Hepatic stellate cell (primary cell): ENCODE measurements around the gene SFT2D1.
A peak's percentile ranks its signal among the peaks of the same experiment; 100 is the strongest.

Source experiments
- DNase-seq: peaks from one replicate; pipeline ENCODE4 v3.0.0; 2011; ENCODE audit warnings: low spot score

Gene SFT2D1

DNA sequence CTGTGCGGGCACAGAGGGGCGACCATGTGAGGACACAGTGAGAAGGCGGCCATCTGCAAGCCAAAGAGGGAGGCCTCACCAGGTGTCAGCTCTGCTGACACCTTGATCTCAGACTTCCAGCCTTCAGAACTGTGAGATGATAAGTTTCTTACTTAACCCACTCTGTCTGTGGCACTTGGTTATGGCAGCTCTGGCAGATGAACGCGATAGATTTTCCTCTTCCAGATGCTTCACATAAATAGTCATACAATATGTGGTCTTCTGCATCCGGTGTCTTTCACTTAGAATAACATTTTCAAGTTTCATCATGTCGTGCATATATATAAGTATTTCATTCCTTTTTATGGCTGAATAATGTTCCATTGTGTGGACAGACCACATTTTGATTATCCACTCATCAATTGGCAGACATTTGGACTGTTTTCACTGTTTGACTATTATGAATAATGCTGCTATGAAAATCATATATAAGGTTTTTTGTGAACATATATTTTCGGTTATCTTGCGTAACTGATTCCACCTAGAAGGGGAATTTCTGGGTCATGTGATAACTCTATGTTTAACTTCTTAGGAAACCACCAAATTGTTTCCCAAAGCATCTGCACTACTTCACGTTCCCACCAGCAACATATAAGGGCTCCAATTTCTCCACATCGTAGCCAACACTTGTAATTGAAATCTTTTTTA, 64.3 kb downstream of the SFT2D1 start:
- no peak for DNase-seq

GRCh38 chr6:166277018-166277417, 65.3 kb downstream of the SFT2D1 start:
- peak; percentile 35 for DNase-seq

DNA sequence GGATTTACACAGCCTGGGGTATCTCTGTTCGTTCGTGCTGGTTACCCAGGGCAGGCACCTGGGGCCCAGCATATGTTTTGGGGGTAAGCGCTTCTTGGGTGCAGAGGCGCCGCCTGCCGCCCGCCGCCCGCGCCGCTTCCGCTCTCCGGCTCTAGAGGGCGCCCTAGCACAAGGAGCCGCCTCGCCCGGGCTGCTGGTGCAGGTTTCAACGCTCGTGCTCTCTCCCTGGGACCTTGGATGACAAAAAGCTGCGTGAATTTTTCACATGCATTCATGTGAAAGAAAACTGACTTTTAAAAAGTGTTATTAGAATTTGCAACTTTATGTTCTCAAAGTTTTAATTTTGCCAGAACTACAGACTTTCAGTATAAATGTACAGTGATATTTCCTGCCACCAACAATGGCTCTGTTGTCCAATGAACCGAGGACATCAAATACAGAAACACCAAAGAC, 66.6 kb downstream of the SFT2D1 start:
- DNase-seq, result peak; percentile 73

DNA sequence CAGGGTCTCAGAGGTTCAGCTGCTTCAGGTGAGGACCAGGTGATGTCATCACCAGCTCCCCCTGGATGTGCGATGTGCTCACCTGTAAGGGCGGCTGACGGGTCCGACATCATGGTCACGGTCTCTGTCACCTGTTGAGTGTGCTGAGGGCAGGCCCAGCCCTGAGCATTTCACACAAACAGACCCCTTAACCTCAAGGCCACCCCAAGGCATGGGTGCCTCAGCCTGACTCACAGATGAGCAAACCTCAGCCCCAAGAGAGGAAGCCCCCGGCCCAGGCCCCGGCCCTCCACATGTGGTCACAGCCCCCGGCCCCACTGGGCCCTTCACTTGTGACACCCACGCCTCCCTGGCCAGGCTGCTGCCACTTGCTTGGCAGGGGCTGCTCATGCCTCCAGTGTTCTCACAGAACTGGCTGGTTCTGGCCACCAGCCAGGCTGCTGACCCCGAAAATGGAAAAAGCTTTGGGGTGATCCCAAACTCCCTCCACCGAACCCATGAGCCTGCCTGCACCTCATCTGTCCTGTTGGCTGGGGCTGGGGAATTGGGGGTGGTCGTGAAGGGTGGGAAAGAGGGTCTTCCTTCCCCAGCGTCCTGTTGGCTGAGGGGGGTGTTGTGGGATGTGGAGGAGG, 67.5 kb downstream of the SFT2D1 start:
- no peak for DNase-seq

GRCh38 chr6:166274163-166274562, 68.2 kb downstream of the SFT2D1 start:
- no peak for DNase-seq

DNA sequence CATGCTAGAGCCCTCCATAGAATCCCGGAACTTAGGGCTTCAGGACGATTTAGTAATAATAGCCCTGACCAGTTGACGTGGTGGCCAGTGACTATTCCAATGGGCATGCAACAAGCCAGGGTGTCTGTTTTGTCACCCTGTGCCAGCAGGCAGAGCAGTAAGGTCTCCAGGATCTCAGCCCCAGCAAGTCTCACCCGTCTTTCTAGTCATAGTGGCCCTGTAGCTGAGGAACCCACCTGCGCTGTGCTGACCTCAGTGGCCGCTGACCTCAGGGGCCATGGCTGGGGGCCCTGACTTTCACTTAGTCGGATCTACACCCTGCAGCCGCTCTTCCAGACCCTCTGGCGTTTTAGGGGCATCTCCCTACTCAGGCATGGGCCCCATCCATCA, 71.0 kb downstream of the SFT2D1 start:
- DNase-seq, result no peak

GRCh38 chr6:166270706-166271375, 71.5 kb downstream of the SFT2D1 start:
- DNase-seq, result no peak
